ENCODE data around the gene HSPA1L.
A peak's percentile ranks its signal among the peaks of the same experiment; 100 is the strongest.
"Not testable (repeated sequence)": the region's sequence is repeated elsewhere in the genome, so short reads cannot be mapped to it uniquely, and the experiment has no call there.

The HSPA1L gene

GRCh38 chr6:31806470-31807272, 8.4 kb downstream of the HSPA1L start, which contains the start of gene LSM2:
LSM2 (minus strand) TSS chr6:31806966; CDS start chr6:31806757, 209 bp downstream.
- peak within 1 kb of the TSS; percentile 73 for H3K4me3 ChIP-seq (ENCODE audit: control insufficient read depth, low read depth, low read length)
- TF ChIP-seq CTCF (IDR thresholded peaks at IDR 0.05; ENCODE audit: control insufficient read depth, insufficient read depth, low read depth, low read length, missing control alignments): no peak
- DNase-seq (ENCODE audit: low read depth): peak; percentile 90

GRCh38 chr6:31805939-31806469, 9.1 kb downstream of the HSPA1L start:
- no peak for DNase-seq (ENCODE audit: low read depth)
- no peak for TF ChIP-seq CTCF (IDR thresholded peaks at IDR 0.05; ENCODE audit: control insufficient read depth, insufficient read depth, low read depth, low read length, missing control alignments)
- peak overlapping the region; percentile 73 for H3K4me3 ChIP-seq (ENCODE audit: control insufficient read depth, low read depth, low read length)

- not testable (repeated sequence) for DNase-seq (ENCODE audit: low read depth); H3K4me3 ChIP-seq (ENCODE audit: control insufficient read depth, low read depth, low read length)
These were observed 13.8 kb downstream of the HSPA1L start for GRCh38 chr6:31801031-31801927.

- TF ChIP-seq CTCF (IDR thresholded peaks at IDR 0.05; ENCODE audit: control insufficient read depth, insufficient read depth, low read depth, low read length, missing control alignments): no peak
- no peak for DNase-seq (ENCODE audit: low read depth)
- no peak overlapping the region for H3K4me3 ChIP-seq (ENCODE audit: control insufficient read depth, low read depth, low read length)
These were observed 15.3 kb downstream of the HSPA1L start for GRCh38 chr6:31799781-31800180.

- TF ChIP-seq CTCF (IDR thresholded peaks at IDR 0.05; ENCODE audit: control insufficient read depth, insufficient read depth, low read depth, low read length, missing control alignments): no peak
- H3K4me3 ChIP-seq (ENCODE audit: control insufficient read depth, low read depth, low read length): no peak overlapping the region
- no peak for DNase-seq (ENCODE audit: low read depth)
These were observed 17.5 kb downstream of the HSPA1L start for GRCh38 chr6:31797588-31797987.

- no peak overlapping the region for H3K4me3 ChIP-seq (ENCODE audit: control insufficient read depth, low read depth, low read length)
- no peak for TF ChIP-seq CTCF (IDR thresholded peaks at IDR 0.05; ENCODE audit: control insufficient read depth, insufficient read depth, low read depth, low read length, missing control alignments)
- no peak for DNase-seq (ENCODE audit: low read depth)
These were observed 18.1 kb downstream of the HSPA1L start for GRCh38 chr6:31796993-31797385.

Data from AG09309 (cell line).